ENCODE results near the gene SLC35F1.
"Not testable (repeated sequence)": the region's sequence is repeated elsewhere in the genome, so short reads cannot be mapped to it uniquely, and the experiment has no call there.

The SLC35F1 gene

DNA sequence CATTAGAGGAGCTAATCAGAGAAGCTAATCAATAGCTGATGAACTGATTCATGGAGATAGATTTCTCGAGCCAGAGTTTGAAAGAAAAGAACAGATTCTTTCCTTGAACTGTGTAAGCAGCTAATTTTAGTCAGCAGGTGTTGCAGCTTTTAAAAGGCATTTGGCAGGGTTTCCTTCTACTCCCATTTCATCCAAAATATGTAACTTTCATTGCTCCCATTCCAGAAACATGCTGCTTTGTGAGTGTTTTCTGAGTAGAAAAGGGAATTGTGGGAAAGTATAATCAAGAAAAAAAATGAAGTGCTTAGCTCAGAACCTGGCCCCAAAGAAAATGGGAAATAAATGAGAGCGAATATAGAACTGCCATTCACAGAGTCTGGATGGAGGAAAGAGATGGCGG is 20.8 kb downstream of the SLC35F1 start:
- no peak for DNase-seq (ENCODE audit: low read depth)

GRCh38 chr6:117928833-117929232 is 21.8 kb downstream of the SLC35F1 start:
- DNase-seq (ENCODE audit: low read depth): no peak

- DNase-seq (ENCODE audit: low read depth): no peak
Observed at GRCh38 chr6:117929501-117929900, 22.4 kb downstream of the SLC35F1 start.

DNA sequence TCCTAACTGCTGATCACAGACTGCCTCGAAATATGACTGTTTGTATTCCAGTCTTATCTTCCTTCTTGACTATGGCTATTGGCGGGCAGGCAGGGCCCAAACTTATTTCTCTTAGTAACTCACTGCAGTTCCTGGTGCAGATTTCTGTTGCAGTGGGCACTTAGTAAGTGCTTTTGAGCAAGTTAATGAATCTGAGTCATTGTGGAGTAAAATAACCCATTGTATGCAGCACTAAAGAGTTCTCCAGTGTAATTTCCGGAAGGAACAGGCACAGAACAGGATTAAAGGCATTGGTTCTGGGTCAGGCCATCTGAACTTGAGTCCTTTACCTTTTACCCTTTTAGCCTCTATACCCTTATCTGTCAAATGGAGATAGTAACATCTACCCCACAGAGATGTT is 23.6 kb downstream of the SLC35F1 start:
- no peak for DNase-seq (ENCODE audit: low read depth)

DNA sequence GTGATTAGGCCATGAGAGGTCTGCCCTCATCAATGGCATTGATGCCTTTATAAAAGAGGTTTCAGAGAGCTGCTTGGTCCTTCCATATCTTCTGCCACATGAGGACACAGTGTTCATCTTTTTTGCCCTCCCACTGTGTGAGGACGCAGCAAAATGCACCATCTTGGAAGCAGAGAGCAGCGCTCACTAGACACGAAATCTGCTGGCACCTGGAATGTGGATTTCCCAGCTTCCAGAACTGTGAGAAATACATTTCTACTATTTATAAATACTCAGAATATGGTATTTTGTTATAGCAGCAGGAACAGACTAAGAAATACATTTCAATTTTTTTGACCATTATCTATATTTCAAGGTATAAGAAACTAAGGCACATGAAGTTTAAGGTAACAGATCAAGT is 24.9 kb downstream of the SLC35F1 start:
- DNase-seq (ENCODE audit: low read depth): no peak

DNA sequence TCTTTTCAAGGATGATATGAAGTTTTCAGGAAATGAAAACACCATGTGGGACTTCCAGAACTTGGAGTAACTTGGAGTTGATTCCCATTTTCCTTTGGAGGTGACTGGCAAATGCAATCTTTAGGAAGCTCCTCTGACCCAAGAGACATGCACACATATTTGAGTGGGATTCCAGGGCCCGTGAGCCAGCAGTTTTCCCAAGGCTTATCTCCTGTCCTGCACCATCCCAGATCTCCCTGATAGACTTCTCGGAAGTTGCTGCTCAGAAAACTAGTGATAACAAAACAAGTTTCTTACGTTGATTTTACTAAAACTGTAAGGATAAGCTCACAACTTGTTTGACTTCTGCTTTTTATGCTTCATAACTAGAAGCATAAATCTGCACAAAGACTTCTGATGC is 25.6 kb downstream of the SLC35F1 start:
- no peak for DNase-seq (ENCODE audit: low read depth)

DNA sequence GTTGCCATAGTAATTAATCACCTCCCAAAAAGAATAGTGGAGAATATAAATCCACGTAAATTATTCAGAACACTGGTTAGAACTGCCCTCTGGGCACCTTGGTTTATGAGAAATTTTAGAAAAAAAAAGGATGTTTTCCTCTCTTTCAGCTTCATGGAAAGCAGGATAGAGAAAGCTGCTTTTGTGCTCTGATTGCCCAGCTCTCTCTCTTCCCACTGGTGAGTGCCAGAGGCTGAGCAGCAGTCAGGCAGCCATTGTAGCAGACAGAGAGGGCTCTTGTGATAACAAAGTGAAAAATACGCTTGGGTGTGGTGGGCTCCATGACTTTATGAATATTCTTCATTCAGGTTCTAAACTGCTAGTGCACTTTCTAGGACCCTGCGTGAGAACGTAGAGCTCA is 26.4 kb downstream of the SLC35F1 start:
- DNase-seq (ENCODE audit: low read depth): no peak

DNA sequence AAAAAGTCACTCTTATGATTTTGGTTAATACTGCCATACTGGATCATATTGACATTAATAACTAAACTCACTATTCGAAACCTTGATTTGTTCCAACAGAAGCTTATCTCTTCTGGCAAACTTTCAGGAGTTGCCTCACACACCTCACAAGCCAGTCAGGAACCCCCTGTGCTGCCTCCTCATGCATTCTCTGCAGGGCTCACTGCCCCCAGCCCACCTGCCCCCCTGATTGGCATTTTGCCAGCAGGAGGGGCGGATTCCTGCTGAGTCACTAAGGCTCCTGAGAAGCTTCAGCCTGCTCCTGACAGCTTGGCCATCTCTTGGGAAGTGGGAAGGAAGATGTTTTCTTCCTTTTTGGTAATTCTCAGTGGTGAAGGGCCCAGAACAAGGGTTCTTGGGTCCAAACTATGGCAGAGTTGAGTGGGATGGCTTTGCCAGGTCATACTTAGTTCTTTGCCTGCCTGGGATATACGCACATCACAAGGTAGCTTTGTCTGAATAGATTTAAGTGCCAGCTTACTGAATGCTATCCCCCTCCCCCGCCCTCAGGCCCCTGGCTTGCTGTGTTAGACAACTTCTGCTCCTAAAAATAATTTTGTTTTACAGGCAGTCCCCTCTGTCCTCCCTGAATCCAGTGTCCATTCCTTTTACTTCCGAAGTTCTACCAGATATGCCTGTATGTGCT is 31.4 kb downstream of the SLC35F1 start:
- no peak for DNase-seq (ENCODE audit: low read depth)

DNA sequence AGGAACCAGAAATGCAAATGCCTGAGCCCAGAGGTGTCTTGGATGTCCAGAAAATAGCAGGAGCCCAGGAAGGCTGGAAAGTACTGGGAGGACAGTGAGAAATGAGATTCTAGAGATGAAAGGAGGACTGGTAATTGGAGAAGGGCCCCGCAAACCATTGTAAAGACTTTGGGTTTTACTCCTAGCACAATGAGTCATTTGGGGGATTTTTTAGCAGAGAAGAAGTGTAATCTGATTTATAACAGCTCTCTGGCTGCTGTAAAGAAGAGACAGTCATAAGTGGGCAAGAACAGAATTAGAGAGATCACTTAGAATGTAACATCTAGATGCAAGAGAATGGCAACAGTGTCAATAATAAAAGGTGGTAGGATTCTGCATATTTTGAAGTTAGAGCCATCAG is 40.2 kb downstream of the SLC35F1 start:
- DNase-seq (ENCODE audit: low read depth): no peak

DNA sequence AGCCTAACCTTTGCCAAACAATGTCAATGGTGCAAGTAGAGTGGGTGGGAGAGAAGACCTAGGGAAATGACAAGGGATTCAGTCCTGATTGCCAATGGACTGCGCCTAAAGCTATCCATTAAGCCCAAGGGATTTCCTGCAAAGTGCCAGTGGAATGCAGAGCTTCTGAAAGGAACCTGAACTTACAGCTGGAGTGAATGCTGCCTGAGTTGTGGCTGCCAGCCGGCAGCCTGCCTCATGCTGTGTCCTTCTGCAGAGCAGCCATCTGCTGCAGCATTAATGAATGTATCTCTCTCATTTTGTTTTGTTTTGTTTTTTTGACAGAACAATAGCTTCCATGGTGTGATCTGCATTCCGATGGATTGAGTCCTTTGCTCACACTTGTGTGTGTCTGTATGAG is 44.7 kb downstream of the SLC35F1 start:
- no peak for DNase-seq (ENCODE audit: low read depth)

GRCh38 chr6:117955684-117956256 is 48.7 kb downstream of the SLC35F1 start:
- no peak for DNase-seq (ENCODE audit: low read depth)

DNA sequence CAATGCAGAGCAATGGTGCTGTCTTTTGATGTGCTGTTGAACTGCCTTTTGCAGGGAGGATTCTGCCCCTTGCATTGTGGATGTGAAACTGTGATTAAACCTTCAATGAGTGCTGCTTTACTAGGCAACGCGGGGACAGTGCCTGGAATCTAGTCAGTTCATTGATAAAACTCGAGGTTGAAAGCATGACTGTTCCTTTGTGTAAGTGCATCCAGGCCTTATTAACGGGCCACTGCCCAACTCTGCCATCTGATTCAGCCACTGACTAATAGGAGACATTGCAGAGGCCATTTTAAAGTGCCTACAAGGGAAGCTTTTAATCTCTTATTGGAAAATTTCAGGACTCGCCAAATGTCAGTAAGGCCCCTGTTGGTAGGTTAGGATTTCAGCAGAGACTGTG is 49.3 kb downstream of the SLC35F1 start:
- no peak for DNase-seq (ENCODE audit: low read depth)

- no peak for DNase-seq (ENCODE audit: low read depth)
Observed at GRCh38 chr6:117958536-117958935, 51.5 kb downstream of the SLC35F1 start.

DNA sequence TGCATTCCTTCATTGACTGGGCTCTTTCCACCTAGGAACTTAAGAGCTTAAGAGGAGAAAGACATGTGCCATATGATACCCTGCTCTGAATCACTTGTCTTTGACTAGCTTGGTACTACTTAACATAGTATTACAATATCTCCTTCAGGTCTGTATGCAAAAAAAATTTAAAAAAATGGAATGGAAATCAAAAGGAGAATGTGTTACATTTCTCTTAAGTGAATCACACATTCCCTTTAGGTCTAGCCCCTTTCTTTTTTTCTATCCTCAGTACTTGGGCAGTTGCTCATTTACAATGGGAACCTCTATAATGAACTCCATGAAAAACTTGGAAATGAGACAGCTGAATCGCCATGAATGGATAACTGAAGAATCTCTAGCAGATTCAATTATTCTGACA is 53.8 kb downstream of the SLC35F1 start:
- no peak for DNase-seq (ENCODE audit: low read depth)

DNA sequence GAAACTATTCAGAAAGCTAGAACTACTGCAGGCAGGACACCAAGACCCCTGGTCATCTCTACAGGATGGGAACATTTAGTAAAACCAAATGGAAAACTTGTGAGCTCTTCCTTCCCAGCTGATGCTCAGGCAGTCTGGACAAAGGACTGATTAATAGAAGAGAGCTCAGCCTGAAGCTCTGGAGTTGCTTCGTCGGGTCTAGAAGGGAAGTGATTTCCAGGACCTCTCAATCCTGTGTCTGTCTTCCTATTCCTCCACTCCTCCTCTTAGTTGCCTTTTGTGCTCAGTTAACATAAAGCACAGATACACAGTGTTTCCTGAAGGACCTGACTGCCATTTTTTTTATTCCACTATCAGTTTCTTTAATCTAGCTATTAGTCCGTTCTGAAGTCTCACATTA is 54.2 kb downstream of the SLC35F1 start:
- no peak for DNase-seq (ENCODE audit: low read depth)

- not testable (repeated sequence) for DNase-seq (ENCODE audit: low read depth)
Observed at GRCh38 chr6:117965763-117966162, 58.7 kb downstream of the SLC35F1 start.

DNA sequence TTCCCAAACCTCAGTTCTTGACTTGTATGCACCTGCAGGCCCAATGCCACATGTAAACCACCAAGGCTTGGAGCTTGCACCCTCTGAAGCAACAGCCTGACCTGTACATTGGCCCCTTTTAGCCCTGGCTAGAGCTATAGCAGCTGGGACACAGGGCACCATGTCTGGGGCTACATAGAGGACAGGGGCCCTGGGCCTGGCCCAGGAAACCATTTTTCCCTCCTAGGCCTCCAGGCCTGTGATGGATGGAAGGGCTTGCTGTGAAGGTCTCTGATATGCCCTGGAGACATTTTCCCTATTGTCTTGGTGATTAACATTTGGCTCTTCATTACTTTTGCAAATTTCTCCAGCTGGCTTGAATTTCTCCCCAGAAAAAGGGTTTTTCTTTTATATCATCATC is 64.6 kb downstream of the SLC35F1 start:
- DNase-seq (ENCODE audit: low read depth): no peak

DNA sequence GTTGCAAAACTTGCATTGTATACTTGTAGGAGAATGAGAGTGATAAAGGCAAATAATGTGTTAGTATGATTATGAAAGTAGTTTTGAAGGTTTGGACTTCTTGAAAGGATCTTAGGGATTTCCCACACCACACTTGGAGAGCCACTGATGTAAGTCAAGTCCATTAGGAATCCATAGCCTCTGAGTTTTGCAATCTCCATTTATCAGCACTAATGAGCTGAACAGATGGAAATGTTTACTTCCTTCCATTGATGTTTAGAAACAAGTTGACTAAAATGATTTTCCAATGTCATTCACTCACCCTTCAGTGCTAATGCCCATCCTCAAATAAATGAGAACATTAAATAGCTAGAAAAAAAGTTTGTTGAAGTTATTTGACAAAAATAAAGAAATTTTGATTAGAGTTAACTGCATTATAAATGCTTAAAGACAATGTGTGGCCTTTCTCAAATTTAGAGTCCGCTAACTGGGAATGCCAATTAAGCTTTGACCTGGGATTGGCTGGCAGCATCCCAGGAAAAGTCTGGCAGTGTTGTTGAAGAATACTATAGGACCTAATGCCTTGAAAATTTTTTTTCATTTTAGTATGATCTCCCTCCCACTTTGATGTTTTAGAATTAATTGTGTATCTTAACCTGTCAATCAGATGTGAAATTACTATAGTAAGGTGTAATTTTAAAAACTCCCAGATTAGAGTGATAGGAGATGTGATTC is 68.0 kb downstream of the SLC35F1 start:
- DNase-seq (ENCODE audit: low read depth): no peak

GRCh38 chr6:117976030-117976651 is 69.1 kb downstream of the SLC35F1 start:
- no peak for DNase-seq (ENCODE audit: low read depth)

- no peak for DNase-seq (ENCODE audit: low read depth)
Observed at GRCh38 chr6:117985916-117986315, 78.9 kb downstream of the SLC35F1 start.

DNA sequence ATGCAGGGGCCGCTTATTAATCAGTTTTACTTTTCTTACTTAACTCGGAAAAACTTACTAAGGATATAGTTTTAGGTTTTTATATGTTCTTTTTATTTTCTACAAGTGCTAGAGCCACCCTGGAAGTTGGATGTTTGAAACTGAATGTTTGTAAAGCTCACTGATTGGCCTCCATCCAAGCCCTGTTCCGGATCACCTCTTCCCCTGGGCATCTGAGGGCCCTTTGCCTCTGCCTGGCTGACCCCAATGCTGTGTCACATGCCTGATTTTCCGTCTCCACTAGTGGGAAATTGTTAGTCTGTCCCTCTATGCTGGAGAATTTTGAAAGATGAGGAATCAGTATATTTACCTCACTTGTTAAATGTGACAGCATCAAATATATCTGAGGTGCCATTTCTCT is 79.3 kb downstream of the SLC35F1 start:
- DNase-seq (ENCODE audit: low read depth): no peak

DNA sequence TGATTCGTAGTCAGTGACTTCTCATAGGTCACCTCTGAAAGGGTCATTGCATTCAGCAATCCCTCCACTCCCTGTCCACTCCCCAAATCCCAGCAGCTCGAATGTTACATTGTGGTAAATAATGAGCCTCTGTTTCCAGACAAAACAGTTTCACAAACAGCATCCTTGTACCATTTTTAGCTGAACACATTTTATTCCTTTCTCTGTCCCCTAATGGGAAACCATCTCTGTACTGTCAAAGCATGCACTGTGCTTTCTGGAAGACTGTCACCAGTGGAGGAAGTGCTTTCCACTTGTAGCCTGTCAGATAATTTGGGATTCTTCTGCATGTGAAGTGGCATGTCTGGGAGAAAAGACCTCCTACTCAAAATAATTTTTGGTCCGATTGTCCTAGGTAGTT is 82.0 kb downstream of the SLC35F1 start:
- DNase-seq (ENCODE audit: low read depth): no peak

GRCh38 chr6:117990151-117990550 is 83.1 kb downstream of the SLC35F1 start:
- DNase-seq (ENCODE audit: low read depth): no peak
